Body of pancreas (tissue), 4 donors: ENCODE measurements around the gene GRM1. TPM values are rescaled to one million over a fixed set of nuclear protein-coding genes. Genes with fewer than 3 reads are reported as not detected.
"Not testable (repeated sequence)": the region's sequence is repeated elsewhere in the genome, so short reads cannot be mapped to it uniquely, and the experiment has no call there.

ENCODE experiments used
- ATAC-seq: fragments of 150-250 bp; one replicate; pipeline ENCODE4 v1.9.1; 2016
- DNase-seq, 4 donors: peaks; one replicate each; pipeline ENCODE4 v3.0.0-alpha.2; 2019
- H3K27ac ChIP-seq, 4 donors: fragments of 200-600 bp; sonication (generic); 1 replicate in 3 of 4; 2 replicates in 1 of 4; pipeline versions ENCODE4 v1.5.1 to v1.6.1; 2016 to 2019; ENCODE audit warnings: mild to moderate bottlenecking in 1 of 4, mixed read lengths in 1 of 4, moderate library complexity in 1 of 4
- H3K27me3 ChIP-seq, 2 donors: fragments of 200-600 bp; sonication (generic); one replicate each; pipeline ENCODE4 v1.6.0; 2016; ENCODE audit warnings: mild to moderate bottlenecking in 1 of 2
- H3K36me3 ChIP-seq, 2 donors: fragments of 200-600 bp; sonication (generic); replicated peaks in 1 of 2; 2 replicates each; pipeline ENCODE4 v1.5.1; 2016; ENCODE audit warnings: low read depth in 2 of 2; ENCODE audit not compliant: insufficient read depth in 1 of 2
- H3K4me1 ChIP-seq: fragments of 200-600 bp; sonication (generic); one replicate; pipeline ENCODE4 v1.6.0; 2016
- H3K4me3 ChIP-seq, 2 donors: fragments of 200-600 bp; sonication (generic); 1 replicate in 1 of 2; 2 replicates in 1 of 2; pipeline ENCODE4 v1.5.1; 2016 to 2019
- H3K9me3 ChIP-seq, 3 donors: fragments of 200-600 bp; sonication (generic); 1 replicate in 2 of 3; 2 replicates in 1 of 3; pipeline ENCODE4 v1.5.1; 2016
- CTCF ChIP-seq, 7 experiments: fragments of 450-650 bp in 4 of 7; fragments of 200-600 bp in 3 of 7; sonication (generic) in 3 of 7; IDR thresholded peaks; one replicate each; pipeline ENCODE4 v1.5.1; 2016 to 2019; ENCODE audit warnings: antibody characterized with exemption in 7 of 7
- POLR2A ChIP-seq, 3 donors: fragments of 450-650 bp; IDR thresholded peaks; one replicate each; pipeline ENCODE4 v1.6.1; 2016; ENCODE audit warnings: antibody characterized with exemption in 3 of 3, mild to moderate bottlenecking in 2 of 3
- WGBS, 2 donors: methylation state at CpG; one replicate each; pipeline ENCODE4 v1.1.5; 2017; 5-methylcytosine and 5-hydroxymethylcytosine counted together
- intact Hi-C: fragments of 100-400 bp; cut with DNase I; formaldehyde crosslinking; loops from one replicate; pipeline ENCODE4 v1.15.1; 2023
- total RNA-seq, 2 donors: library from RNA; depleted of rRNA; stranded (reverse); fragments of >200 nt; gene quantifications; one replicate each; pipeline ENCODE4 v1.1.0, GENCODE V29; 2016

Gene GRM1
- total RNA-seq, 2 donors from 2014 or later, result under 0.01 TPM; not detected in 1

- H3K4me1 ChIP-seq, result no peaks in the 10 kb centered on the region
- no peak overlapping the region for H3K4me3 ChIP-seq
- 12 to 18% methylated on average over 3 of the region's 3 CpGs for WGBS, 2 donors
- H3K9me3 ChIP-seq, result no peaks in the 10 kb centered on the region
- DNase-seq, result no peak
- intact Hi-C loops, result no loop called here
- no peaks in the 10 kb centered on the region for H3K27me3 ChIP-seq
- ATAC-seq, result no peak
- H3K27ac ChIP-seq, result no peak overlapping the region
- H3K36me3 ChIP-seq, result no peaks in the 10 kb centered on the region
- TF ChIP-seq POLR2A (IDR thresholded peaks at IDR 0.05) (no peak), CTCF (IDR thresholded peaks at IDR 0.05) (no peak)
These were observed 195.6 kb downstream of the GRM1 start for GRCh38 chr6:146224449-146224848.

DNA sequence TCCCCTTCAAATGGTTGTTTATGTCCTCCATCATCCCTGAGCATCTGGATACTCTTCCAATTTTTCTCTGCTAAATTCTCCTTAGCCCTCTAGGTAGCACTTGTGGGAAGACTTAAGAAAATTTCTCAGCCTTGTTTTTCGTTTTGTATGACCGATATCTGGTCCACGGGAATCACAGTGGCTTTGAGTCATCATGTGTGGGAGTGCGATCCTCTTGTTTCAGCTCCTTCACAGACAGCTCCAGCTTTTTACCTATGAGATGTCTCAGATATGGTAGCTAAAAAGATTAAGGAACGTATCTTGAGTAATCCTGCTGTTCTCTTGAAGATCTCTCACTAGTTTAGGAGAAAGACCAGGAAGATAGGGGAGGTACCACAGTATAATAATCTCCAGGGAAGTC, 196.1 kb downstream of the GRM1 start:
- no peaks in the 10 kb centered on the region for H3K4me1 ChIP-seq
- no peaks in the 10 kb centered on the region for H3K36me3 ChIP-seq
- no peak for DNase-seq
- no peak for TF ChIP-seq CTCF (IDR thresholded peaks at IDR 0.05)
- TF ChIP-seq POLR2A (IDR thresholded peaks at IDR 0.05), result no peak
- 61 to 62% methylated on average over 5 of the region's 5 CpGs for WGBS, 2 donors
- intact Hi-C loops, result no loop called here
- H3K4me3 ChIP-seq, result no peak overlapping the region
- ATAC-seq, result no peak
- no peak overlapping the region for H3K27ac ChIP-seq
- no peaks in the 10 kb centered on the region for H3K27me3 ChIP-seq
- H3K9me3 ChIP-seq, result no peaks in the 10 kb centered on the region

DNA sequence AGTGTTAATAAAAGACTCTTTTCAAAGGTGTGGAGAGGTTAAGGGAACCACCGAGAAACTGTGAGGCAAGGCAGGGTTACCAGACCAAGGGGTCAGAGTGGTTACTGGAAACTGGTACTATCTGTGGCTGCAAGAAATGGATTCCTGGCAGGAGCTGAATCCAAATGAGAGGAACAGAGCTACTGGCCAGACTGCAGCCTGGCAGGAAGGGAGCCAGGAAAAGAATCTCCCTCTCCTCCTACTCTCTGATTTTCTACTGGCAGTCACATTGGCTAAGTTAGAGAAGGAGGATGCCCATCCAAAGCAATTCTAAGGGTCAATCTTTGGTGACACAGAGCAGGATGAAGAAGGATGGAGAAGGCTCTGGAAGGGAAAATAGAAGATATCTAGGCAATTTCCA, 211.5 kb downstream of the GRM1 start:
- no peaks in the 10 kb centered on the region for H3K9me3 ChIP-seq
- intact Hi-C loops, result no loop called here
- TF ChIP-seq CTCF (IDR thresholded peaks at IDR 0.05) (no peak), POLR2A (IDR thresholded peaks at IDR 0.05) (no peak)
- DNase-seq (no peak), ATAC-seq (no peak)
- no peak overlapping the region for H3K27ac ChIP-seq
- H3K4me3 ChIP-seq, result no peak overlapping the region
- H3K4me1 ChIP-seq, result no peaks in the 10 kb centered on the region
- H3K36me3 ChIP-seq, result no peaks in the 10 kb centered on the region
- H3K27me3 ChIP-seq, result no peaks in the 10 kb centered on the region
- 60 to 89% methylated on average over 1 of the region's 1 CpG for WGBS, 2 donors

- H3K9me3 ChIP-seq, result no peaks in the 10 kb centered on the region
- DNase-seq (no peak), ATAC-seq (no peak)
- no peaks in the 10 kb centered on the region for H3K4me1 ChIP-seq
- H3K36me3 ChIP-seq, result no peaks in the 10 kb centered on the region
- H3K4me3 ChIP-seq, result no peak overlapping the region
- H3K27ac ChIP-seq, result no peak overlapping the region
- WGBS, 2 donors, result 50 to 52% methylated on average over 2 of the region's 2 CpGs
- TF ChIP-seq POLR2A (IDR thresholded peaks at IDR 0.05) (no peak), CTCF (IDR thresholded peaks at IDR 0.05) (no peak)
- intact Hi-C loops, result no loop called here
- H3K27me3 ChIP-seq, result no peaks in the 10 kb centered on the region
These were observed 211.9 kb downstream of the GRM1 start for GRCh38 chr6:146240807-146241206.

DNA sequence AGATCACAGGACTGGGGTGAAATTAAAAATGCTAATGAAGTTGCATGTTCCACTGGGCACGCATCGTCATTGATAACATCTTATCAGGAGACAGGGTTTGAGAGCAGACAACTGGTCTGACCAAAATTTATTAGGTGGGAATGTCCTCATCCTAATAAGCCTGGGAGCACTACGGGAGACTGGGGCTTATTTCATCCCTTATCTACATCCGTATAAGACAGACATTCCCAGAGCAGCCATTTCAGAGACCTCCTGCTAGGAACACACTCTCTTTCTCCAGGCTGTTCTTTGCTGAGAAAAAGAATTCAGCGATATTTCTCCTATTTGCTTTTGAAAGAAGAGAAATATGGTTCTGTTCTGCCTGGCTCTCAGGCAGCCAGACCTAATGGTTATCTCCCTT, 214.8 kb downstream of the GRM1 start:
- H3K4me3 ChIP-seq, intact Hi-C loops, H3K9me3 ChIP-seq, H3K36me3 ChIP-seq, H3K27ac ChIP-seq, DNase-seq, ATAC-seq, H3K4me1 ChIP-seq, H3K27me3 ChIP-seq: not testable (repeated sequence)
- WGBS, 2 donors, result 76 to 85% methylated on average over 5 of the region's 5 CpGs
